CD4-positive, alpha-beta T cell (primary cell): ENCODE measurements around the gene PTPRS. TPM values are rescaled to one million over a fixed set of nuclear protein-coding genes. Genes with fewer than 3 reads are reported as not detected.

ENCODE experiments used
- ATAC-seq: fragments of 200-7000 bp; cut with Tn5 transposase; one replicate; pipeline ENCODE4 v1.10.0; 2022; ENCODE audit warnings: mild to moderate bottlenecking; ENCODE audit not compliant: poor library complexity
- CTCF ChIA-PET: fragments of 350-600 bp; sonication (Branson Sonifier 250); formaldehyde crosslinking; loops from one replicate; lab custom pipeline; 2021; ENCODE audit warnings: antibody characterized with exemption, inconsistent platforms; lab: Charles Lee
- POLR2A ChIA-PET: fragments of 350-600 bp; sonication (Branson Sonifier 250); formaldehyde crosslinking; loops from one replicate; lab custom pipeline; 2021; ENCODE audit warnings: antibody characterized with exemption, inconsistent platforms; lab: Charles Lee
- DNase-seq, 14 experiments: peaks; one replicate each; pipeline ENCODE4 v3.0.0-alpha.2; 2013 to 2020; ENCODE audit warnings: mixed read lengths in 2 of 14
- H3K27ac ChIP-seq, 2 donors: one replicate each; pipeline versions ENCODE4 v1.5.1 to v1.7.0; 2013; ENCODE audit warnings: low read length in 2 of 2, low read depth in 1 of 2, mild to moderate bottlenecking in 1 of 2
- H3K27me3 ChIP-seq, 2 experiments: 1 replicate in 1 of 2; 2 replicates in 1 of 2; pipeline versions ENCODE4 v1.6.1 to v1.7.0; 2013; ENCODE audit warnings: low read length in 2 of 2, control low read depth in 1 of 2, mild to moderate bottlenecking in 1 of 2, moderate library complexity in 1 of 2; ENCODE audit not compliant: insufficient read depth in 2 of 2, control insufficient read depth in 1 of 2
- H3K36me3 ChIP-seq: one replicate; pipeline ENCODE4 v1.6.1; 2013; ENCODE audit warnings: low read length, control low read depth; ENCODE audit not compliant: insufficient read depth
- H3K4me1 ChIP-seq: one replicate; pipeline ENCODE4 v1.6.1; 2013; ENCODE audit warnings: low read length, control low read depth; ENCODE audit not compliant: insufficient read depth
- H3K4me3 ChIP-seq: one replicate; pipeline ENCODE4 v1.5.1; 2013; ENCODE audit warnings: mild to moderate bottlenecking, low read length, moderate library complexity
- H3K9me3 ChIP-seq, 2 experiments: 1 replicate in 1 of 2; 2 replicates in 1 of 2; pipeline versions ENCODE4 v1.6.1 to v1.7.0; 2013; ENCODE audit warnings: low read length in 2 of 2, mild to moderate bottlenecking in 2 of 2, control low read depth in 1 of 2, moderate library complexity in 1 of 2; ENCODE audit not compliant: control insufficient read depth in 1 of 2, insufficient read depth in 1 of 2
- H3K27ac Mint-ChIP-seq: one replicate; pipeline ENCODE4 v1.8.0; 2020; ENCODE audit warnings: mixed read lengths
- H3K27me3 Mint-ChIP-seq: one replicate; pipeline ENCODE4 v1.8.0; 2021; ENCODE audit warnings: mixed read lengths
- H3K36me3 Mint-ChIP-seq: one replicate; pipeline ENCODE4 v1.8.0; 2021; ENCODE audit warnings: low read depth, mixed read lengths
- H3K4me1 Mint-ChIP-seq: one replicate; pipeline ENCODE4 v1.8.0; 2021; ENCODE audit warnings: low read depth, mixed read lengths
- H3K4me3 Mint-ChIP-seq: one replicate; pipeline ENCODE4 v1.8.0; 2020; ENCODE audit warnings: mild to moderate bottlenecking, mixed read lengths
- H3K9me3 Mint-ChIP-seq: one replicate; pipeline ENCODE4 v1.8.0; 2020; ENCODE audit warnings: mixed read lengths
- intact Hi-C, 2 experiments: fragments of 100-400 bp; cut with DNase I in 1 of 2; cut with micrococcal nuclease in 1 of 2; formaldehyde crosslinking; loops; one replicate each; pipeline versions ENCODE4 v1.15.1 to v1.9.0; 2023 to 2025; cut with DNase I, micrococcal nuclease
- total RNA-seq, 174 experiments: library from RNA in 2 of 174; stranded (reverse) in 2 of 174; gene quantifications; one replicate each; pipeline ENCODE4 v1.2.3 and lab custom pipeline; 2021 to 2026
- TF ChIP-seq, protein P1 (sequence below): fragments of 200-600 bp; IDR thresholded peaks from one replicate; pipeline ENCODE4 v1.8.0; 2022; ENCODE audit warnings: antibody characterized with exemption, mild to moderate bottlenecking

Gene PTPRS
- total RNA-seq, 2 experiments from 2014 or later: 5.3 to 6.3 TPM

DNA sequence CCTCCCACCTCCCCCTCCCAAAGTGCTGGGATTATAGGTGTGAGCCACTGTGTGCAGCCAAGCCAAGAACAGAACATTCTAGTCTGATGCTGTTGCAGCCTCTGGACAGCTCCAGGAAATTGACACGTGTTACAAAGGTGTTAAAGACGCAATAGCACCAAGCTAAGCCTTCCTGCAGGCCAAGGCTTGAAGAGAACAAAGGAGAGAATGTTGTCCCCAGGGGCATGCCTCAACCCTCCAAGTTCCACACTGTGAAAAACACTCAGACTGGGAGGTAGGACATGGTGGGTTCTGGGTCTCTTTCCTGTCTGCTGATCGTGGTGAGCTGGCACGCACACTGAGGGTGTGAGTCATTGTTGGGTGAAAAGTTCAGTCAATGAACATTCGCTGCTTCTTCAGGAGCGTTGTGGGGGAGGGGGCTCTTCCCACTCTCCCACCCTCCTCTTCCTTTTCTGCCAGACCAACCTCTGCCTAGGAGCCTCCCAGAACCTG is 5.3 kb upstream of the PTPRS start:
- Histone ChIP-seq H3K9me3 (peaks cover 0 to 13% of the 10 kb centered on the region in 2 experiments), H3K4me1 (peaks cover 2% of the 10 kb centered on the region), H3K27ac (no peak overlapping the region), H3K4me3 (no peak overlapping the region), H3K27me3 (peaks cover 14 to 16% of the 10 kb centered on the region in 2 experiments), H3K36me3 (no peaks in the 10 kb centered on the region)
- ChIA-PET CTCF (no interaction called here), POLR2A (interaction anchor here (0.6 kb wide), 1 partner anchor 27 kb away, joined by 4 read pairs; no protein-coding TSS in a partner anchor)
- TF ChIP-seq, protein P1, sequence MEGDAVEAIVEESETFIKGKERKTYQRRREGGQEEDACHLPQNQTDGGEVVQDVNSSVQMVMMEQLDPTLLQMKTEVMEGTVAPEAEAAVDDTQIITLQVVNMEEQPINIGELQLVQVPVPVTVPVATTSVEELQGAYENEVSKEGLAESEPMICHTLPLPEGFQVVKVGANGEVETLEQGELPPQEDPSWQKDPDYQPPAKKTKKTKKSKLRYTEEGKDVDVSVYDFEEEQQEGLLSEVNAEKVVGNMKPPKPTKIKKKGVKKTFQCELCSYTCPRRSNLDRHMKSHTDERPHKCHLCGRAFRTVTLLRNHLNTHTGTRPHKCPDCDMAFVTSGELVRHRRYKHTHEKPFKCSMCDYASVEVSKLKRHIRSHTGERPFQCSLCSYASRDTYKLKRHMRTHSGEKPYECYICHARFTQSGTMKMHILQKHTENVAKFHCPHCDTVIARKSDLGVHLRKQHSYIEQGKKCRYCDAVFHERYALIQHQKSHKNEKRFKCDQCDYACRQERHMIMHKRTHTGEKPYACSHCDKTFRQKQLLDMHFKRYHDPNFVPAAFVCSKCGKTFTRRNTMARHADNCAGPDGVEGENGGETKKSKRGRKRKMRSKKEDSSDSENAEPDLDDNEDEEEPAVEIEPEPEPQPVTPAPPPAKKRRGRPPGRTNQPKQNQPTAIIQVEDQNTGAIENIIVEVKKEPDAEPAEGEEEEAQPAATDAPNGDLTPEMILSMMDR: no peak
- no peaks in the 10 kb centered on the region for H3K4me1 Mint-ChIP-seq
- peaks cover 48% of the 10 kb centered on the region for H3K27me3 Mint-ChIP-seq
- DNase-seq (no peak), ATAC-seq (no peak)
- H3K4me3 Mint-ChIP-seq: no peak overlapping the region
- no peaks in the 10 kb centered on the region for H3K36me3 Mint-ChIP-seq
- H3K9me3 Mint-ChIP-seq: peaks cover 4% of the 10 kb centered on the region
- intact Hi-C loops: no loop called here
- no peak overlapping the region for H3K27ac Mint-ChIP-seq

DNA sequence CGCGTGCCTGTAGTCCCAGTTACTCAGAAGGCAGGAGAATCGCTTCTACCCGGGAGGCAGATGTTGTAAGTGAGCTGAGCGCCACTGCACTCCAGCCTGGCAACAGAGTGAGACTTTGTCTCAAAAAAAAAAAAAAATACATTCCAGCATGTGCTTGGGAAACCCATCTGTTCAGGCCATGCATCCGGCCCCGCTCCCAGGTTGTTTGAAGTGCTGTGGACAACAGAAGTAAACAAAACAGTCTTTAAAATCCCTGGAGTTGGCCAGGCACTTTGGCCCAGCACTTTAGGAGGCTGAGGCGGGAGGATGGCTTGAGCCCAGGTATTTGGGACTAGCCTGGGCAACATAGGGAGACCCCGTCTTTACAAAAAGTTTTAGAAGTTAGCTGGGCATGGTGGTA is 3.2 kb upstream of the PTPRS start:
- intact Hi-C loops: no loop called here
- Histone ChIP-seq H3K27me3 (peaks cover 21 to 26% of the 10 kb centered on the region in 2 experiments), H3K9me3 (peaks cover 0 to 14% of the 10 kb centered on the region in 2 experiments), H3K36me3 (no peaks in the 10 kb centered on the region), H3K4me3 (no peak overlapping the region), H3K27ac (no peak overlapping the region), H3K4me1 (peaks cover 13% of the 10 kb centered on the region)
- CTCF ChIA-PET: no interaction called here
- ATAC-seq: no peak
- no peaks in the 10 kb centered on the region for H3K36me3 Mint-ChIP-seq
- H3K9me3 Mint-ChIP-seq: peaks cover 4% of the 10 kb centered on the region
- POLR2A ChIA-PET: no interaction called here
- peaks cover 6% of the 10 kb centered on the region for H3K4me1 Mint-ChIP-seq
- peaks cover 54% of the 10 kb centered on the region for H3K27me3 Mint-ChIP-seq
- H3K27ac Mint-ChIP-seq: no peak overlapping the region
- DNase-seq: no peak
- TF ChIP-seq, protein P1: no peak
- H3K4me3 Mint-ChIP-seq: no peak overlapping the region

DNA sequence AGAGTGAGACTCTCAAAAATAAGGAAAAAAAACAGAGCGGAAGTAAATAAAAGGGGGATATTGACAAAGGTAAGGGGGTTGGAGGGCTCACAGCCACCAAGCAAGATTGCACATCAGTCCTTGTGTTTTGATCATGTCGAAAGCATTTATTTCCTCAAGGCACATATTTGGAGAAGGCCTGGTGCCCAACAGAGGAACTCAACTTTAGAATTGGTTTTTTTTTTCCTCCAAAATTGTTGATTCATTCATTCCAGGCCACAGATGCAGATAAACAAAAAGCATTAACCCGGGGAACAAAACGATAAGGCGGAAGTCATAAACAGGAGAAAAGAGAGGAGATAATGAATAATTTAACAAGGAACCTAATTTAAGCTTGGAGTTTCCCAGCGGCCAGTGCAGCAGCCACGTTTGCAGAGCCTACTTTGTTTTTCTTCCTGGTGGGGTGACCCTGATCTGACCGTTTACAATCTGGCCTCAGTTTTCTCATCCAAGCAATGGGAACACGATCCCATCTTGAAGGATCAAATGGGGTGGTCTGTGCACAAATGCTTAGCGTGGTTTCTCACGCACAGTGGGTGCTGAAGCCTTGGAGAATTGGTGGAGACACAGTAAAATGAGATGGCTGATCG is 2.1 kb upstream of the PTPRS start:
- H3K4me3 Mint-ChIP-seq: no peak overlapping the region
- no peak overlapping the region for H3K4me3 ChIP-seq
- H3K36me3 Mint-ChIP-seq: no peaks in the 10 kb centered on the region
- CTCF ChIA-PET: no interaction called here
- H3K36me3 ChIP-seq: no peaks in the 10 kb centered on the region
- H3K4me1 ChIP-seq: peaks cover 16% of the 10 kb centered on the region
- intact Hi-C loops: no loop called here
- POLR2A ChIA-PET: no interaction called here
- no peak overlapping the region for H3K27ac ChIP-seq
- ATAC-seq (no peak), DNase-seq (no peak)
- H3K27me3 ChIP-seq: peaks cover 32 to 38% of the 10 kb centered on the region in 2 experiments
- peaks cover 4% of the 10 kb centered on the region for H3K9me3 Mint-ChIP-seq
- peaks cover 6% of the 10 kb centered on the region for H3K4me1 Mint-ChIP-seq
- H3K27me3 Mint-ChIP-seq: peaks cover 59% of the 10 kb centered on the region
- TF ChIP-seq, protein P1: no peak
- H3K9me3 ChIP-seq: peaks cover 0 to 17% of the 10 kb centered on the region in 2 experiments
- H3K27ac Mint-ChIP-seq: no peak overlapping the region
